Measurements from ENCODE around the gene XIRP2. TPM values are rescaled to one million over a fixed set of nuclear protein-coding genes. Genes with fewer than 3 reads are reported as not detected.

The XIRP2 gene
- total RNA-seq, 1 experiment from 2014 or later = not detected

- H3K27ac Mint-ChIP-seq (ENCODE audit: unreplicated experiment) = no peak overlapping the region
- intact Hi-C loops (cut with micrococcal nuclease; ENCODE audit: unreplicated experiment) = no loop called here
- no TSS peak for BruUV-seq (replicated peaks)
- H3K36me3 Mint-ChIP-seq (ENCODE audit: insufficient read depth, unreplicated experiment) = no peaks in the 10 kb centered on the region
- TF ChIP-seq, protein P1, sequence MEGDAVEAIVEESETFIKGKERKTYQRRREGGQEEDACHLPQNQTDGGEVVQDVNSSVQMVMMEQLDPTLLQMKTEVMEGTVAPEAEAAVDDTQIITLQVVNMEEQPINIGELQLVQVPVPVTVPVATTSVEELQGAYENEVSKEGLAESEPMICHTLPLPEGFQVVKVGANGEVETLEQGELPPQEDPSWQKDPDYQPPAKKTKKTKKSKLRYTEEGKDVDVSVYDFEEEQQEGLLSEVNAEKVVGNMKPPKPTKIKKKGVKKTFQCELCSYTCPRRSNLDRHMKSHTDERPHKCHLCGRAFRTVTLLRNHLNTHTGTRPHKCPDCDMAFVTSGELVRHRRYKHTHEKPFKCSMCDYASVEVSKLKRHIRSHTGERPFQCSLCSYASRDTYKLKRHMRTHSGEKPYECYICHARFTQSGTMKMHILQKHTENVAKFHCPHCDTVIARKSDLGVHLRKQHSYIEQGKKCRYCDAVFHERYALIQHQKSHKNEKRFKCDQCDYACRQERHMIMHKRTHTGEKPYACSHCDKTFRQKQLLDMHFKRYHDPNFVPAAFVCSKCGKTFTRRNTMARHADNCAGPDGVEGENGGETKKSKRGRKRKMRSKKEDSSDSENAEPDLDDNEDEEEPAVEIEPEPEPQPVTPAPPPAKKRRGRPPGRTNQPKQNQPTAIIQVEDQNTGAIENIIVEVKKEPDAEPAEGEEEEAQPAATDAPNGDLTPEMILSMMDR (IDR thresholded peaks at IDR 0.05; ENCODE audit: unreplicated experiment) = no peak
- no peaks in the 10 kb centered on the region for H3K27me3 Mint-ChIP-seq (ENCODE audit: unreplicated experiment)
- H3K9me3 Mint-ChIP-seq (ENCODE audit: low read depth, unreplicated experiment) = no peaks in the 10 kb centered on the region
- DNase-seq = no peak
- CTCF ChIA-PET = no interaction called here
- peaks cover 37% of the 10 kb centered on the region for H3K4me1 Mint-ChIP-seq (ENCODE audit: low read depth, unreplicated experiment)
- no peak overlapping the region for H3K4me3 Mint-ChIP-seq (ENCODE audit: low read depth, unreplicated experiment)
Observed at GRCh38 chr2:167192833-167193232, 304.6 kb downstream of the XIRP2 start.

- H3K36me3 Mint-ChIP-seq (ENCODE audit: insufficient read depth, unreplicated experiment) = no peaks in the 10 kb centered on the region
- TF ChIP-seq, protein P1 (IDR thresholded peaks at IDR 0.05; ENCODE audit: unreplicated experiment) = no peak
- H3K27me3 Mint-ChIP-seq (ENCODE audit: unreplicated experiment) = no peaks in the 10 kb centered on the region
- H3K4me3 Mint-ChIP-seq (ENCODE audit: low read depth, unreplicated experiment) = peak overlapping the region; percentile 50
- no peak overlapping the region for H3K27ac Mint-ChIP-seq (ENCODE audit: unreplicated experiment)
- peak; percentile 32 for DNase-seq
- no peaks in the 10 kb centered on the region for H3K9me3 Mint-ChIP-seq (ENCODE audit: low read depth, unreplicated experiment)
- intact Hi-C loops (cut with micrococcal nuclease; ENCODE audit: unreplicated experiment) = loop anchor here (1.0 to 5.0 kb wide), 2 partner anchors 56 to 659 kb away; no protein-coding TSS in a partner anchor
- no TSS peak for BruUV-seq (replicated peaks)
- CTCF ChIA-PET = no interaction called here
- H3K4me1 Mint-ChIP-seq (ENCODE audit: low read depth, unreplicated experiment) = peaks cover 55% of the 10 kb centered on the region
Observed at GRCh38 chr2:167196461-167197252, 308.4 kb downstream of the XIRP2 start.

- BruUV-seq (replicated peaks) = no TSS peak
- CTCF ChIA-PET = no interaction called here
- intact Hi-C loops (cut with micrococcal nuclease; ENCODE audit: unreplicated experiment) = loop anchor here (5.0 kb wide), 1 partner anchor 661 kb away; no protein-coding TSS in a partner anchor
- peaks cover 55% of the 10 kb centered on the region for H3K4me1 Mint-ChIP-seq (ENCODE audit: low read depth, unreplicated experiment)
- H3K36me3 Mint-ChIP-seq (ENCODE audit: insufficient read depth, unreplicated experiment) = no peaks in the 10 kb centered on the region
- no peaks in the 10 kb centered on the region for H3K27me3 Mint-ChIP-seq (ENCODE audit: unreplicated experiment)
- no peak overlapping the region for H3K4me3 Mint-ChIP-seq (ENCODE audit: low read depth, unreplicated experiment)
- TF ChIP-seq, protein P1 (IDR thresholded peaks at IDR 0.05; ENCODE audit: unreplicated experiment) = no peak
- no peak for DNase-seq
- no peaks in the 10 kb centered on the region for H3K9me3 Mint-ChIP-seq (ENCODE audit: low read depth, unreplicated experiment)
- no peak overlapping the region for H3K27ac Mint-ChIP-seq (ENCODE audit: unreplicated experiment)
Observed at GRCh38 chr2:167198009-167198408, 309.7 kb downstream of the XIRP2 start.

- H3K4me3 Mint-ChIP-seq (ENCODE audit: low read depth, unreplicated experiment) = no peak overlapping the region
- H3K4me1 Mint-ChIP-seq (ENCODE audit: low read depth, unreplicated experiment) = peaks cover 55% of the 10 kb centered on the region
- no peaks in the 10 kb centered on the region for H3K9me3 Mint-ChIP-seq (ENCODE audit: low read depth, unreplicated experiment)
- H3K27ac Mint-ChIP-seq (ENCODE audit: unreplicated experiment) = peak overlapping the region; percentile 31
- no TSS peak for BruUV-seq (replicated peaks)
- intact Hi-C loops (cut with micrococcal nuclease; ENCODE audit: unreplicated experiment) = loop anchor here (5.0 kb wide), 1 partner anchor 661 kb away; no protein-coding TSS in a partner anchor
- no peaks in the 10 kb centered on the region for H3K36me3 Mint-ChIP-seq (ENCODE audit: insufficient read depth, unreplicated experiment)
- TF ChIP-seq, protein P1 (IDR thresholded peaks at IDR 0.05; ENCODE audit: unreplicated experiment) = no peak
- CTCF ChIA-PET = no interaction called here
- no peaks in the 10 kb centered on the region for H3K27me3 Mint-ChIP-seq (ENCODE audit: unreplicated experiment)
- DNase-seq = no peak
Observed at GRCh38 chr2:167198576-167198975, 310.3 kb downstream of the XIRP2 start.

Data from Calu3 (cell line).